Right lobe of liver (tissue), 6 donors: ENCODE measurements around the gene GUCD1. TPM values are rescaled to one million over a fixed set of nuclear protein-coding genes. Genes with fewer than 3 reads are reported as not detected.

Experiments
- ATAC-seq, 4 donors: fragments of 200-7000 bp; cut with Tn5 transposase; one replicate each; pipeline ENCODE4 v1.9.1; 2020; ENCODE audit warnings: mild to moderate bottlenecking in 4 of 4, moderate library complexity in 4 of 4
- DNase-seq, 3 donors: peaks; one replicate each; pipeline ENCODE4 v3.0.0-alpha.2; 2020
- H3K27ac ChIP-seq, 3 donors: fragments of 200-600 bp; one replicate each; pipeline ENCODE4 v1.8.0; 2022
- H3K27me3 ChIP-seq, 2 donors: fragments of 200-600 bp; one replicate each; pipeline ENCODE4 v1.8.0; 2022
- H3K36me3 ChIP-seq, 4 donors: fragments of 200-600 bp; sonication (generic) in 1 of 4; one replicate each; pipeline versions ENCODE4 v1.5.1 to v1.8.0; 2017 to 2022; ENCODE audit warnings: control low read depth in 1 of 4
- H3K4me1 ChIP-seq, 4 donors: fragments of 200-600 bp; sonication (generic) in 1 of 4; one replicate each; pipeline versions ENCODE4 v1.5.1 to v1.8.0; 2017 to 2022; ENCODE audit warnings: control low read depth in 1 of 4
- H3K4me3 ChIP-seq, 3 donors: fragments of 200-600 bp; one replicate each; pipeline ENCODE4 v1.8.0; 2022
- H3K9me3 ChIP-seq, 4 donors: fragments of 200-600 bp; sonication (generic) in 1 of 4; one replicate each; pipeline versions ENCODE4 v1.5.1 to v1.8.0; 2017 to 2022; ENCODE audit warnings: control low read depth in 1 of 4
- CTCF ChIP-seq, 4 donors: fragments of 200-600 bp in 3 of 4; fragments of 450-650 bp in 1 of 4; IDR thresholded peaks; one replicate each; pipeline versions ENCODE4 v1.5.1 to v1.8.0; 2016 to 2022; ENCODE audit warnings: antibody characterized with exemption in 4 of 4, mild to moderate bottlenecking in 2 of 4
- POLR2A ChIP-seq: fragments of 450-650 bp; IDR thresholded peaks from one replicate; pipeline ENCODE4 v1.6.1; 2017; ENCODE audit warnings: antibody characterized with exemption, mild to moderate bottlenecking
- WGBS: methylation state at CpG from one replicate; pipeline ENCODE4 v1.1.6; 2018; ENCODE audit warnings: low coverage, low lambda C conversion rate; ENCODE audit not compliant: insufficient coverage; ENCODE audit errors: missing lambda C conversion rate; 5-methylcytosine and 5-hydroxymethylcytosine counted together
- intact Hi-C, 2 donors: fragments of 100-400 bp; cut with DNase I; formaldehyde crosslinking; loops; one replicate each; pipeline versions ENCODE4 v1.11.2 to v1.14.1; 2022
- total RNA-seq, 6 experiments: library from RNA; depleted of rRNA in 2 of 6; stranded (reverse); fragments of >200 nt in 2 of 6; fragmentation: NEBNext Ultra II Directional in 3 of 6; extraction: Animal tissue kit (Norgen Biotek cat#: 25700) in 3 of 6; gene quantifications; one replicate each; pipeline versions ENCODE4 v1.1.0 to v1.2.4, GENCODE V29; 2016 to 2023
- donor health status: DM: no; HTN: yes; CAD: no.
- donor health status: DM: no; HTN: no; CAD: no.
- donor health status: DM: no; HTN: no; CAD: no.
- donor health status: DM: no; HTN: yes; CAD: no.
- donor health status: DM: no; HTN: yes; CAD: no.

GUCD1 gene
- total RNA-seq, 6 experiments from 2014 or later = 94.0 to 281 (median 213) TPM

GRCh38 chr22:24579258-24579601 is 24.3 kb upstream of the GUCD1 start:
- intact Hi-C loops = no loop called here
- 64% methylated on average over 1 of the region's 1 CpG for WGBS
- no peak for ATAC-seq
- DNase-seq = no peak
- no peaks in the 10 kb centered on the region for H3K27me3 ChIP-seq
- no peak for TF ChIP-seq POLR2A
- no peaks in the 10 kb centered on the region for H3K9me3 ChIP-seq
- peaks cover 0 to 36% (median 11%) of the 10 kb centered on the region in 4 donors for H3K4me1 ChIP-seq
- H3K36me3 ChIP-seq = peaks cover 0 to 3% (median under 1%) of the 10 kb centered on the region in 4 donors
- H3K27ac ChIP-seq = no peak overlapping the region
- H3K4me3 ChIP-seq = no peak overlapping the region

- H3K27me3 ChIP-seq = no peaks in the 10 kb centered on the region
- TF ChIP-seq CTCF (IDR thresholded peaks at IDR 0.05) (no peak), POLR2A (no peak)
- H3K4me1 ChIP-seq = peaks cover 0 to 36% (median 8%) of the 10 kb centered on the region in 4 donors
- ATAC-seq = peak; percentile 59 to 81 (median 73)
- DNase-seq = no peak
- no peaks in the 10 kb centered on the region for H3K9me3 ChIP-seq
- no peak overlapping the region for H3K4me3 ChIP-seq
- WGBS = 49% methylated on average over 8 of the region's 8 CpGs
- peak overlapping the region in 2 of 3 donors; percentile 27 to 34 for H3K27ac ChIP-seq
- intact Hi-C loops = no loop called here
- peaks cover 0 to 7% (median 3%) of the 10 kb centered on the region in 4 donors for H3K36me3 ChIP-seq
Measured at GRCh38 chr22:24578355-24579257, 23.7 kb upstream of the GUCD1 start.

GRCh38 chr22:24576778-24577177 is 21.8 kb upstream of the GUCD1 start:
- Histone ChIP-seq H3K4me3 (no peak overlapping the region), H3K9me3 (no peaks in the 10 kb centered on the region), H3K36me3 (peaks cover 0 to 13% (median 5%) of the 10 kb centered on the region in 4 donors), H3K4me1 (peaks cover 0 to 48% (median 13%) of the 10 kb centered on the region in 4 donors), H3K27ac (peak overlapping the region in 2 of 3 donors; percentile 31 to 56), H3K27me3 (no peaks in the 10 kb centered on the region)
- peak; percentile 5 to 77 (median 64) for ATAC-seq
- no peak for DNase-seq
- intact Hi-C loops = no loop called here
- 20% methylated on average over 1 of the region's 1 CpG for WGBS
- TF ChIP-seq POLR2A = no peak

GRCh38 chr22:24571266-24571665 is 16.3 kb upstream of the GUCD1 start:
- H3K27ac ChIP-seq = peak overlapping the region in 2 of 3 donors; percentile 59 to 69
- H3K27me3 ChIP-seq = no peaks in the 10 kb centered on the region
- H3K36me3 ChIP-seq = peaks cover 0 to 39% (median 14%) of the 10 kb centered on the region in 4 donors
- no peaks in the 10 kb centered on the region for H3K9me3 ChIP-seq
- DNase-seq (no peak), ATAC-seq (peak in 3 of 4 donors; percentile 6 to 15 (median 9))
- intact Hi-C loops = no loop called here
- peaks cover 0 to 41% (median 14%) of the 10 kb centered on the region in 4 donors for H3K4me1 ChIP-seq
- H3K4me3 ChIP-seq = no peak overlapping the region
- WGBS = 42% methylated on average over 7 of the region's 7 CpGs
- TF ChIP-seq CTCF (IDR thresholded peaks at IDR 0.05) (no peak), POLR2A (no peak)

- no peaks in the 10 kb centered on the region for H3K9me3 ChIP-seq
- H3K4me3 ChIP-seq = no peak overlapping the region
- intact Hi-C loops = no loop called here
- peaks cover 0 to 26% (median 10%) of the 10 kb centered on the region in 4 donors for H3K36me3 ChIP-seq
- DNase-seq (no peak), ATAC-seq (peak in 2 of 4 donors; percentile 7 to 37)
- H3K4me1 ChIP-seq = peaks cover 0 to 68% (median 27%) of the 10 kb centered on the region in 4 donors
- H3K27ac ChIP-seq = no peak overlapping the region
- no peak for TF ChIP-seq CTCF (IDR thresholded peaks at IDR 0.05)
- TF ChIP-seq POLR2A = no peak
- WGBS = 32% methylated on average over 7 of the region's 10 CpGs
- no peaks in the 10 kb centered on the region for H3K27me3 ChIP-seq
Measured at GRCh38 chr22:24567668-24568067, 12.7 kb upstream of the GUCD1 start.
